Sigmoid colon (tissue), 4 donors: ENCODE results near the gene FABP3.

ENCODE experiments used
- CTCF ChIP-seq, 4 experiments: fragments of 450-650 bp in 3 of 4; fragments of 200-600 bp in 1 of 4; IDR thresholded peaks; one replicate each; pipeline ENCODE4 v1.5.1; 2016 to 2019; ENCODE audit warnings: antibody characterized with exemption in 4 of 4, mild to moderate bottlenecking in 3 of 4, moderate library complexity in 2 of 4
- EP300 ChIP-seq, 4 donors: sonication (generic); formaldehyde crosslinking; IDR thresholded peaks; one replicate each; pipeline ENCODE4 v1.6.1; 2017; ENCODE audit warnings: antibody characterized with exemption in 4 of 4
- POLR2A ChIP-seq, 2 donors: fragments of 450-650 bp; IDR thresholded peaks; one replicate each; pipeline ENCODE4 v1.6.1; 2016; ENCODE audit warnings: antibody characterized with exemption in 2 of 2, mild to moderate bottlenecking in 2 of 2, moderate library complexity in 2 of 2

- TF ChIP-seq CTCF (IDR thresholded peaks at IDR 0.05) = no peak
- no peak for TF ChIP-seq POLR2A (IDR thresholded peaks at IDR 0.05)
- TF ChIP-seq EP300 (IDR thresholded peaks at IDR 0.05) = no peak
Observed at GRCh38 chr1:31344503-31344902, 28.4 kb downstream of the FABP3 start.
